ENCODE results near the gene SLC30A10. TPM values are rescaled to one million over a fixed set of nuclear protein-coding genes. Genes with fewer than 3 reads are reported as not detected.
"Not testable (repeated sequence)": the region's sequence is repeated elsewhere in the genome, so short reads cannot be mapped to it uniquely, and the experiment has no call there.

SLC30A10 gene
- total RNA-seq, 1 donor from 2014 or later: 0.63 TPM

DNA sequence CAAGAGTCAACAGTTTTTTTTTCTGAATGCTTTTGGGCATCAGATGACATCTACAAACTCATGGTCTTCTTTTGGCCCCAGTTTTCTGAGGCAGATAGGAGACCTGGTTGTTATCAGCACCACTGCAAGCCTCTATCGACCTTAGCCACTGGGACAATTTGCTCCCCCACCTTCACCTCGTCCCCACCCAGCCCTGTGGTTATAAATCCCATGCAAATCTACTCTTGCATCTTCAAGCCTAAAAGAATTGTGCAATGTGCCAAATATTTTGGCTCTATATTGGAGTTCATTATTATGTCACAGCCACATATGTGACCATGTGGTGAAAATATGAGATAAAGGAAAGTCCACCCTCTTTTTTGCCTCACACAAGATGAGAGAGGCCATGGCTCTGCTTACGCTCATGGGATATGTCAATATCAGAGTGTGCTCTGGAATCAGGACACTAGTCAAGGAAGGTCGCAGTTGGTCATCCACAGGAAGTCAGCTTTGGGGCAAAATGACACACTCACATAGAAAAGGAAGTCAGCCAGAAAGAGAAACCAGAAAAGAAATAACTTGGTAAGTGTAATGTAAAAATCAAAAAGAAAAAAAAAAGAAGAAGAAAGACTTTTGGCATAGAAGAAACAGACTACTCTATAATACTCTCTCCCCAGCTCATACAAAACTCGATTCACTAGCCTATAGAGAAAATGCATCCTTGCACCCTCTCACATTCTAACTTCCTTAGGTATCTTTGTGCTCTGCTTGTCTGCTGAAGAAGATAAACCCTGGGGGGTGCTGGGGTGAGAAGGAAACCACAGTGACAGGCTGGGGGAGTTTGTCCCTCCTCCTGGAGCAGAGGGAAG is 21.2 kb downstream of the SLC30A10 start:
- Mint-ChIP-seq H3K9me3 (peaks cover 5% of the 10 kb centered on the region), H3K27ac (ENCODE audit: unreplicated experiment) (no peak overlapping the region), H3K4me3 (no peak overlapping the region), H3K4me1 (no peaks in the 10 kb centered on the region), H3K36me3 (ENCODE audit: low read depth) (no peaks in the 10 kb centered on the region), H3K27me3 (ENCODE audit: low read depth) (no peaks in the 10 kb centered on the region)
- no peak for DNase-seq (ENCODE audit: low read depth, low spot score)
- TF ChIP-seq, protein P1, sequence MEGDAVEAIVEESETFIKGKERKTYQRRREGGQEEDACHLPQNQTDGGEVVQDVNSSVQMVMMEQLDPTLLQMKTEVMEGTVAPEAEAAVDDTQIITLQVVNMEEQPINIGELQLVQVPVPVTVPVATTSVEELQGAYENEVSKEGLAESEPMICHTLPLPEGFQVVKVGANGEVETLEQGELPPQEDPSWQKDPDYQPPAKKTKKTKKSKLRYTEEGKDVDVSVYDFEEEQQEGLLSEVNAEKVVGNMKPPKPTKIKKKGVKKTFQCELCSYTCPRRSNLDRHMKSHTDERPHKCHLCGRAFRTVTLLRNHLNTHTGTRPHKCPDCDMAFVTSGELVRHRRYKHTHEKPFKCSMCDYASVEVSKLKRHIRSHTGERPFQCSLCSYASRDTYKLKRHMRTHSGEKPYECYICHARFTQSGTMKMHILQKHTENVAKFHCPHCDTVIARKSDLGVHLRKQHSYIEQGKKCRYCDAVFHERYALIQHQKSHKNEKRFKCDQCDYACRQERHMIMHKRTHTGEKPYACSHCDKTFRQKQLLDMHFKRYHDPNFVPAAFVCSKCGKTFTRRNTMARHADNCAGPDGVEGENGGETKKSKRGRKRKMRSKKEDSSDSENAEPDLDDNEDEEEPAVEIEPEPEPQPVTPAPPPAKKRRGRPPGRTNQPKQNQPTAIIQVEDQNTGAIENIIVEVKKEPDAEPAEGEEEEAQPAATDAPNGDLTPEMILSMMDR (conservative IDR thresholded peaks at IDR 0.05): no peak

DNA sequence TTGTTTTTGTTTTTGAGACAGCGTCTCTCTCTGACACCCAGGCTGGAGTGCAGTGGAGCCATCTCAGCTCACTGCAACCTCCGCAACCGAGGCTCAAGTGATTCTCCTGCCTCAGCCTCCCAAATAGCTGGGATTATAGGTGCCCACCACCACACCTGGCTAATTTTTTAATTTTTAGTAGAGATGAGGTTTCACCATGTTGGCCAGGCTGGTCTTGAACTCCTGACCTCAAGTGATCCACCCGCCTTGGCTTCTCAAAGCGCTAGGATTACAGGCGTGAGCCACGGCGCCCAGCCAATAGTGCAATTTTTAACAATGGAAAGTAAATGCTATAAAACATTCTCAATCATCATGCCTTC is 21.8 kb downstream of the SLC30A10 start:
- H3K4me3 Mint-ChIP-seq; H3K9me3 Mint-ChIP-seq; H3K27me3 Mint-ChIP-seq (ENCODE audit: low read depth); H3K4me1 Mint-ChIP-seq; H3K27ac Mint-ChIP-seq (ENCODE audit: unreplicated experiment); H3K36me3 Mint-ChIP-seq (ENCODE audit: low read depth); DNase-seq (ENCODE audit: low read depth, low spot score): not testable (repeated sequence)

DNA sequence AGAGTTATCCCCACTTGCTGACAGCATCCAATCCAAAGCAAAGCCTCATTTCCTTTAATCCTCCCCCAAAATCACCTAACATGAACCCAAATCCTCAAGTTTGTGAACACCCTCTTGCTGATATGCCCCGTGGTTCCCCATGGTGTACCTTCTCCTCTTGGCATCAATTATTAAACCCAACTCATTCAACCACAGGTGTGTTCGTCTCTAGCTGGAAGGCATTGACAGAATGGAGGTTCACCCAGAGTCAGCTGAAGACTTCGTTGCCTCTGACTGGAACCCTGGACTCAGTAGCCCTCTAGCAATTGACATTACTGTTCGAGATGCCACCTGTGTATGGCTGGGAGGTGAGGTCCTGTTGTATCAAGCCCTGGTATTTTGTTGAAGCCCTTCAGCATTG is 22.8 kb downstream of the SLC30A10 start:
- H3K4me3 Mint-ChIP-seq: no peak overlapping the region
- no peaks in the 10 kb centered on the region for H3K36me3 Mint-ChIP-seq (ENCODE audit: low read depth)
- DNase-seq (ENCODE audit: low read depth, low spot score): no peak
- TF ChIP-seq, protein P1 (conservative IDR thresholded peaks at IDR 0.05): no peak
- H3K27me3 Mint-ChIP-seq (ENCODE audit: low read depth): no peaks in the 10 kb centered on the region
- H3K27ac Mint-ChIP-seq (ENCODE audit: unreplicated experiment): no peak overlapping the region
- H3K9me3 Mint-ChIP-seq: peaks cover 5% of the 10 kb centered on the region
- H3K4me1 Mint-ChIP-seq: no peaks in the 10 kb centered on the region

GRCh38 chr1:219904934-219905333 is 23.4 kb downstream of the SLC30A10 start:
- peak overlapping the region; percentile 73 for H3K27ac Mint-ChIP-seq (ENCODE audit: unreplicated experiment)
- peaks cover 5% of the 10 kb centered on the region for H3K4me1 Mint-ChIP-seq
- TF ChIP-seq, protein P1 (conservative IDR thresholded peaks at IDR 0.05): no peak
- peaks cover 5% of the 10 kb centered on the region for H3K9me3 Mint-ChIP-seq
- no peak for DNase-seq (ENCODE audit: low read depth, low spot score)
- H3K36me3 Mint-ChIP-seq (ENCODE audit: low read depth): no peaks in the 10 kb centered on the region
- no peaks in the 10 kb centered on the region for H3K27me3 Mint-ChIP-seq (ENCODE audit: low read depth)
- no peak overlapping the region for H3K4me3 Mint-ChIP-seq

- peaks cover 3% of the 10 kb centered on the region for H3K9me3 Mint-ChIP-seq
- no peaks in the 10 kb centered on the region for H3K27me3 Mint-ChIP-seq (ENCODE audit: low read depth)
- TF ChIP-seq, protein P1 (conservative IDR thresholded peaks at IDR 0.05): no peak
- H3K27ac Mint-ChIP-seq (ENCODE audit: unreplicated experiment): no peak overlapping the region
- DNase-seq (ENCODE audit: low read depth, low spot score): no peak
- H3K36me3 Mint-ChIP-seq (ENCODE audit: low read depth): no peaks in the 10 kb centered on the region
- H3K4me3 Mint-ChIP-seq: no peak overlapping the region
- peaks cover 7% of the 10 kb centered on the region for H3K4me1 Mint-ChIP-seq
Observed at GRCh38 chr1:219903353-219903871, 24.9 kb downstream of the SLC30A10 start.

- no peaks in the 10 kb centered on the region for H3K27me3 Mint-ChIP-seq (ENCODE audit: low read depth)
- no peaks in the 10 kb centered on the region for H3K36me3 Mint-ChIP-seq (ENCODE audit: low read depth)
- no peak overlapping the region for H3K27ac Mint-ChIP-seq (ENCODE audit: unreplicated experiment)
- no peak for DNase-seq (ENCODE audit: low read depth, low spot score)
- no peak overlapping the region for H3K4me3 Mint-ChIP-seq
- peaks cover 7% of the 10 kb centered on the region for H3K4me1 Mint-ChIP-seq
- peaks cover 3% of the 10 kb centered on the region for H3K9me3 Mint-ChIP-seq
- TF ChIP-seq, protein P1 (conservative IDR thresholded peaks at IDR 0.05): no peak
Observed at GRCh38 chr1:219902951-219903350, 25.4 kb downstream of the SLC30A10 start.

Data from neural crest cell (in vitro differentiated cells).